Karpas-422 (cell line): ENCODE data around the gene SMARCE1. TPM values are rescaled to one million over a fixed set of nuclear protein-coding genes. Genes with fewer than 3 reads are reported as not detected.

Experiments
- DNase-seq: peaks from one replicate; pipeline ENCODE4 v3.0.0-alpha.2; 2015
- H2AFZ ChIP-seq: fragments of 200-600 bp; sonication (generic); 2 replicates; pipeline ENCODE4 v1.6.1; 2014; ENCODE audit warnings: antibody characterized with exemption, low read length, mixed read lengths
- H3K27ac ChIP-seq: fragments of 200-600 bp; sonication (generic); 2 replicates; pipeline ENCODE4 v1.5.1; 2014; ENCODE audit warnings: mild to moderate bottlenecking, low read length, moderate library complexity
- H3K27me3 ChIP-seq: fragments of 200-600 bp; sonication (generic); 2 replicates; pipeline ENCODE4 v1.6.1; 2014; ENCODE audit warnings: low read length, mixed read lengths
- H3K36me3 ChIP-seq: fragments of 200-600 bp; sonication (generic); 2 replicates; pipeline ENCODE4 v1.6.1; 2014; ENCODE audit warnings: low read length, mixed read lengths; ENCODE audit not compliant: insufficient read depth
- H3K4me1 ChIP-seq: fragments of 200-600 bp; sonication (generic); 2 replicates; pipeline ENCODE4 v1.6.1; 2014; ENCODE audit warnings: mild to moderate bottlenecking, low read length, mixed read lengths
- H3K4me2 ChIP-seq: fragments of 200-600 bp; sonication (generic); 2 replicates; pipeline ENCODE4 v1.6.1; 2014; ENCODE audit warnings: low read length, low read depth, mild to moderate bottlenecking; ENCODE audit not compliant: poor library complexity, severe bottlenecking
- H3K4me3 ChIP-seq: fragments of 200-600 bp; sonication (generic); 2 replicates; pipeline ENCODE4 v1.5.1; 2014; ENCODE audit warnings: mild to moderate bottlenecking, antibody characterized with exemption, low read length, mixed read lengths
- H3K79me2 ChIP-seq: fragments of 200-600 bp; sonication (generic); 2 replicates; pipeline ENCODE4 v1.6.1; 2014; ENCODE audit warnings: mild to moderate bottlenecking, low read length, mixed read lengths
- H3K9ac ChIP-seq: fragments of 200-600 bp; sonication (generic); 2 replicates; pipeline ENCODE4 v1.6.0; 2014; ENCODE audit warnings: low read length
- H3K9me2 ChIP-seq: fragments of 200-600 bp; sonication (generic), shearing (Covaris generic); replicated peaks from 2 replicates; pipeline ENCODE4 v1.6.0; 2014; ENCODE audit warnings: mild to moderate bottlenecking, low read length, moderate library complexity; ENCODE audit not compliant: insufficient read depth
- H3K9me3 ChIP-seq: fragments of 300-700, 200-600 bp; sonication (generic); 2 replicates; pipeline ENCODE4 v1.6.1; 2014; ENCODE audit warnings: low read length, mixed read lengths
- H4K20me1 ChIP-seq: fragments of 200-600 bp; sonication (generic); 2 replicates; pipeline ENCODE4 v1.6.1; 2014; ENCODE audit warnings: mild to moderate bottlenecking, antibody characterized with exemption, low read length, low read depth; ENCODE audit not compliant: insufficient read depth
- total RNA-seq: library from RNA; depleted of rRNA; stranded (reverse); fragments of >200 nt; shearing (Covaris generic); gene quantifications from 2 replicates; pipeline ENCODE4 v1.2.3, GENCODE V29; 2014; ENCODE audit warnings: low replicate concordance; rRNA removed

Gene SMARCE1
- total RNA-seq = 68.6 and 72.2 TPM in 2 replicates

DNA sequence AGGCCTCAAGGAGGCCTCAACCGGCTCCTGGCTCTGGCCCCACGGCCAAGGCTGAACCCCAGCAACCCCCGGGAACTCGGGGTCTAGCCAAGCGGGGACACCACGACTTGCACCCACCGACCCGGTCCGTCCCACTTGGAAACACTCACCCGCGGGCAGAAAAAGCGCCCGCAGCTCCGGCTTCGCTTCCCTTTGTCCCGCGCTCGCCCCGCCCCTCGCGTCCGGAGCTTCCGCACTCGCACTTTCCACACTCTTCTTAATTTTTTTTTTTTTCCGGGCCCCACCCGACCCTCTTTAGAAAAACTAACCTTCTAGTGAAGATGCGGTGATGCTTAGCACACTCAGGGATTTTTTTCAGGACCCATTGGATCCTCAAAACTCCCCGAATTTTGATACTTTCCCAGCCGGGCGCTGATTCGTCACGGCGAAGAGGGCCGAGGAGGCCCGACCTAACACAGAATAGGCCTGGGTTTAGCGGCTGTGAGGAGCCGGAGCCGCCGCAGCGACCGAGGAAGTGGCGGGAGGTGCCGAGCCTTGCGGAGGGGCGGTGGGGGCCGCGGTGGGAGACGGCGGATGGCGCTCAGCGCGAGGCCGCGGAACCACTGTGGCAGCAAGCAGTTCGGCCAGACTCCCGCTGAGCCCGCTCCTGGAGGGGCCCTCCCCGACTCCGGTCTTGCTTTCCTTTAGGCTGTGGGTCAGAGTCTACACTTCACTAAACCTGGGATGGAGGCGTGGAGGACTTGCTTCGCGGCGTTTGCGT, at the start of gene SMARCE1:
TSS of gene SMARCE1 (minus strand) at position 195 of the 760 bp plus-strand sequence. CDS start 2,016 bp downstream, outside the sequence.
- no peaks in the 10 kb centered on the region for H3K27me3 ChIP-seq
- peak within 1 kb of the TSS; percentile 89 for H3K4me2 ChIP-seq
- H3K9me2 ChIP-seq = no peaks in the 10 kb centered on the region
- peak within 1 kb of the TSS; percentile 97 for H3K9ac ChIP-seq
- H3K79me2 ChIP-seq = peaks cover 49% of the 10 kb centered on the region
- H4K20me1 ChIP-seq = peaks cover 5% of the 10 kb centered on the region; the same call in 1 of the 2 replicates
- H3K4me3 ChIP-seq = peak within 1 kb of the TSS; percentile 95
- peak; percentile 89 for DNase-seq
- H3K36me3 ChIP-seq = peaks cover 31% of the 10 kb centered on the region; the same call in 1 of the 2 replicates
- peak within 1 kb of the TSS; percentile 68 for H2AFZ ChIP-seq
- peaks cover 35% of the 10 kb centered on the region for H3K4me1 ChIP-seq
- H3K27ac ChIP-seq = peak within 1 kb of the TSS; percentile 75
- H3K9me3 ChIP-seq = no peaks in the 10 kb centered on the region

GRCh38 chr17:40697297-40697696, 49.7 kb upstream of the SMARCE1 start:
- no peak overlapping the region for H3K27ac ChIP-seq
- no peak for DNase-seq
- no peaks in the 10 kb centered on the region for H3K9me2 ChIP-seq
- no peak overlapping the region for H3K9ac ChIP-seq
- H3K9me3 ChIP-seq = no peaks in the 10 kb centered on the region
- H3K27me3 ChIP-seq = no peaks in the 10 kb centered on the region
- H3K4me1 ChIP-seq = peaks cover 2% of the 10 kb centered on the region
- no peaks in the 10 kb centered on the region for H3K79me2 ChIP-seq
- H3K36me3 ChIP-seq = no peaks in the 10 kb centered on the region
- H3K4me2 ChIP-seq = no peak overlapping the region
- H3K4me3 ChIP-seq = no peak overlapping the region
- H4K20me1 ChIP-seq = no peaks in the 10 kb centered on the region
- no peak overlapping the region for H2AFZ ChIP-seq

DNA sequence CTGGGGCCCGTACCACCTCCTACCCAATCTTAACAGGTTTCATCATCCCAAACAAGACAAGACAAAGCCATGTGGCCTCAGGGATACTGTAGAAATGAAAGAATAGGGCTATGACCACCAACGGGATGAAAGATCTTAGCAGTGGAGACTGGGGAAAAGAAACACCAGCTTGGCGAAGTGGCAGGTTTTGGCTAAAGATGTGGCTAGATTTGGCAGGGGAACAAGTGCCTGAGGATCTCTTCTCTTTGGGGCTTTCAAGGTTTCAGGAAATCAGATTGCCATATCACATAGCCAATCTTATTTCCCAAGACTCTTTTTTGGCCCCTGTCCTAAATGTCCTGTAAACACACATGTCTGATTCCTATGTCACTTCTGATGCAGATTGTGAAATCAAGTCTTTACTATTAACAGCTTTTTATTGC, 49.0 kb upstream of the SMARCE1 start:
- DNase-seq = no peak
- Histone ChIP-seq H3K36me3 (no peaks in the 10 kb centered on the region), H3K4me2 (no peak overlapping the region), H3K9me2 (no peaks in the 10 kb centered on the region), H3K4me3 (no peak overlapping the region), H4K20me1 (no peaks in the 10 kb centered on the region), H3K27me3 (no peaks in the 10 kb centered on the region), H3K9ac (no peak overlapping the region), H3K79me2 (no peaks in the 10 kb centered on the region), H2AFZ (no peak overlapping the region), H3K9me3 (no peaks in the 10 kb centered on the region), H3K4me1 (peaks cover 8% of the 10 kb centered on the region), H3K27ac (no peak overlapping the region)

DNA sequence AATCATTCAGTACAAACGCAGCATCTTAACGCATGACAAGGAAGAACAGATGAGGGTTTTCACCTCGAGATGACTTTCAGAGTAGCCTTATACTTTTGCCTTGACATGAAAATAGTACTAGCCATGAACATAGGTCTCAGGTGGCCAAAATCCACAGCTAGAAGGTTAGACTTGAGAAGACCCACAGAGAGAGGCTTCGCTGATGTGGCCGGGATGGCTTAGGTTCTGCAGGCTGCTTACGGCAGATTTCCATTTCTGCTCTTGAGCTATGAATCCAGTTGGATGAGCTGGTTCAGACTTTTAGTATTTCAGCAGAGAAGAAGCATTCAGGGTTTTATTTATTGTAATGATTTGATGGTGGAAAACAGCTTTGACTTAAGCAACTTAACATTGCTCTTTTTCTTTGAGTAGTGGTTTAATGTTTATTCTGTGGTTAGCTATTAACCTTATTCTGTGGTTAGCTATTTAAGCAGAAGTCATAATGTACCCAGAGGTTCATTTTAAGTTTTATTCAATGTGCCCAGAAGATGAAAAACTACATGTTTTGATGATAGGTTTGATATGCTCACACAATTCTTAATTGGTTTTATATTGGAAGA, 48.4 kb upstream of the SMARCE1 start:
- DNase-seq = no peak
- Histone ChIP-seq H3K36me3 (no peaks in the 10 kb centered on the region), H3K9me2 (no peaks in the 10 kb centered on the region), H3K27ac (no peak overlapping the region), H3K4me2 (no peak overlapping the region), H3K4me3 (no peak overlapping the region), H2AFZ (no peak overlapping the region), H3K9me3 (no peaks in the 10 kb centered on the region), H4K20me1 (no peaks in the 10 kb centered on the region), H3K4me1 (peaks cover 8% of the 10 kb centered on the region), H3K79me2 (no peaks in the 10 kb centered on the region), H3K27me3 (no peaks in the 10 kb centered on the region), H3K9ac (no peak overlapping the region)

DNA sequence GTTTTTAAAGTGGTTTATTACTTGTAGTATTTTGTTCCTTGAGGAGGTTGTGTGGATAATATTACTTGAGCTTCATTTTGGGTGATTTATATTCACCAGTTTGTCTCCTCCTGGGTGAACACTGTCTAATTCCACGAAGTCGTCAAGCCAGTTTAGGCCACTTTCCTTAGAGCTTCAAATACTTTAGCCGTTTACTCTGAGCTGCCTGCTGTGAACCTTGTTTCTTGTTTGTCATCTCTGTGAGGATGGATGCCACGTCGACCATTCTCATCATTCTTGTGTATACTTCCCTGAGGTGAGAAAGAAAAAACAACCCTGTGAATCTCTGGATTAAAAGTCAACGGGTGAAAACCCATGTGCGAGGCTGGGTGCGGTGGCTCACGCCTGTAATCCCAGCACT, 47.0 kb upstream of the SMARCE1 start:
- H3K27me3 ChIP-seq = no peaks in the 10 kb centered on the region
- no peak overlapping the region for H3K27ac ChIP-seq
- no peak overlapping the region for H3K4me2 ChIP-seq
- H3K9me3 ChIP-seq = no peaks in the 10 kb centered on the region
- no peaks in the 10 kb centered on the region for H3K79me2 ChIP-seq
- no peaks in the 10 kb centered on the region for H3K9me2 ChIP-seq
- H3K4me1 ChIP-seq = peaks cover 8% of the 10 kb centered on the region
- H4K20me1 ChIP-seq = no peaks in the 10 kb centered on the region
- H3K4me3 ChIP-seq = no peak overlapping the region
- no peaks in the 10 kb centered on the region for H3K36me3 ChIP-seq
- no peak for DNase-seq
- H3K9ac ChIP-seq = no peak overlapping the region
- no peak overlapping the region for H2AFZ ChIP-seq

- Histone ChIP-seq H3K9me2 (no peaks in the 10 kb centered on the region), H3K9ac (no peak overlapping the region), H3K9me3 (no peaks in the 10 kb centered on the region), H3K27me3 (no peaks in the 10 kb centered on the region), H3K36me3 (no peaks in the 10 kb centered on the region), H3K4me1 (peaks cover 4% of the 10 kb centered on the region), H3K79me2 (no peaks in the 10 kb centered on the region), H3K4me3 (no peak overlapping the region), H2AFZ (no peak overlapping the region), H3K4me2 (no peak overlapping the region), H3K27ac (no peak overlapping the region), H4K20me1 (no peaks in the 10 kb centered on the region)
- no peak for DNase-seq
Observed at GRCh38 chr17:40687106-40687505, 39.5 kb upstream of the SMARCE1 start.

- Histone ChIP-seq H3K9me2 (no peaks in the 10 kb centered on the region), H3K27me3 (no peaks in the 10 kb centered on the region), H4K20me1 (no peaks in the 10 kb centered on the region), H3K27ac (no peak overlapping the region), H3K79me2 (no peaks in the 10 kb centered on the region), H3K4me2 (no peak overlapping the region), H2AFZ (no peak overlapping the region), H3K9ac (no peak overlapping the region), H3K9me3 (no peaks in the 10 kb centered on the region), H3K4me3 (no peak overlapping the region), H3K36me3 (no peaks in the 10 kb centered on the region), H3K4me1 (no peaks in the 10 kb centered on the region)
- no peak for DNase-seq
Observed at GRCh38 chr17:40686192-40686591, 38.6 kb upstream of the SMARCE1 start.

DNA sequence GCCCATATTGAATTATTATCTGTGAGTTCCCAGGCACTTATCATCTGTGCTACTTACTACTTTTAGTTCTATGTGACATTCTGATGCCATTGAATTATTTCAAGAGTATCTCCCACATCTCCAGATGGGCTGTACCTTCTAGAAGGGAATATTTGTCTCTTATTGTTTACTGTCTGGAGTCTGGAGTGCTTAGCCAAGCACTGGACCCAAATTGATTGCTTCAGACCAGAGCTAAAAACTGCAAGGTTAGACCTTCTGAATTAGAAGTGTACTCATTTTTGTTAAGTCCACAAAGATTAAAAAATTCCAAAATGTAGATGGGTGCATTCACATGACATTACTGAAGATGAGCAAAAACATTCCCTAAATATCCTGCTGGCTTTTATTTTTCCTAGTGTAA, 33.4 kb upstream of the SMARCE1 start:
- Histone ChIP-seq H3K4me2 (no peak overlapping the region), H3K4me1 (no peaks in the 10 kb centered on the region), H3K79me2 (no peaks in the 10 kb centered on the region), H3K9me3 (no peaks in the 10 kb centered on the region), H4K20me1 (no peaks in the 10 kb centered on the region), H3K9ac (no peak overlapping the region), H3K36me3 (no peaks in the 10 kb centered on the region), H3K27ac (no peak overlapping the region), H3K4me3 (no peak overlapping the region), H3K27me3 (no peaks in the 10 kb centered on the region), H3K9me2 (no peaks in the 10 kb centered on the region), H2AFZ (no peak overlapping the region)
- DNase-seq = no peak
